CD4-positive, CD25-positive, alpha-beta regulatory T cell (primary cell): ENCODE results near the gene ARAP1. TPM values are rescaled to one million over a fixed set of nuclear protein-coding genes. Genes with fewer than 3 reads are reported as not detected.

ENCODE experiments used
- ATAC-seq, 2 donors: fragments of 150-1000 bp; cut with Tn5 transposase; one replicate each; pipeline ENCODE4 v1.10.0; 2021; ENCODE audit warnings: low read depth in 2 of 2, moderate number of reproducible peaks in 2 of 2, moderate library complexity in 1 of 2
- DNase-seq, 3 donors: peaks; one replicate each; pipeline versions ENCODE4 v3.0.0 to v3.0.0-alpha.2; 2012 to 2022; ENCODE audit warnings: mixed read lengths in 1 of 3
- H3K27ac ChIP-seq: one replicate; pipeline ENCODE4 v1.7.0; 2013; ENCODE audit warnings: mild to moderate bottlenecking, low read length; ENCODE audit not compliant: insufficient read depth, poor library complexity, severe bottlenecking
- H3K27me3 ChIP-seq: one replicate; pipeline ENCODE4 v1.7.0; 2013; ENCODE audit warnings: low read length; ENCODE audit not compliant: control insufficient read depth, insufficient read depth
- H3K36me3 ChIP-seq: one replicate; pipeline ENCODE4 v1.7.0; 2013; ENCODE audit warnings: mild to moderate bottlenecking, low read length, moderate library complexity; ENCODE audit not compliant: control insufficient read depth, insufficient read depth
- H3K4me1 ChIP-seq: 2 replicates; pipeline ENCODE4 v1.7.0; 2013; ENCODE audit warnings: mild to moderate bottlenecking, low read length; ENCODE audit not compliant: insufficient read depth, control insufficient read depth, poor library complexity, severe bottlenecking
- H3K4me3 ChIP-seq: one replicate; pipeline ENCODE4 v1.7.0; 2013; ENCODE audit warnings: low read depth, mild to moderate bottlenecking, low read length, moderate library complexity
- H3K9me3 ChIP-seq, 2 experiments: 1 replicate in 1 of 2; 2 replicates in 1 of 2; pipeline ENCODE4 v1.7.0; 2013; ENCODE audit warnings: low read length in 2 of 2, mild to moderate bottlenecking in 1 of 2, moderate library complexity in 1 of 2; ENCODE audit not compliant: control insufficient read depth in 2 of 2
- H3K27ac Mint-ChIP-seq, 3 donors: one replicate each; pipeline ENCODE4 v1.8.0; 2020 to 2022; ENCODE audit warnings: mild to moderate bottlenecking in 3 of 3, mixed read lengths in 3 of 3, moderate library complexity in 2 of 3
- H3K27me3 Mint-ChIP-seq: one replicate; pipeline ENCODE4 v1.8.0; 2022; ENCODE audit warnings: mild to moderate bottlenecking, mixed read lengths
- H3K36me3 Mint-ChIP-seq: one replicate; pipeline ENCODE4 v1.8.0; 2020; ENCODE audit warnings: mixed read lengths
- H3K4me1 Mint-ChIP-seq, 4 donors: one replicate each; pipeline ENCODE4 v1.8.0; 2020 to 2022; ENCODE audit warnings: mixed read lengths in 4 of 4, mild to moderate bottlenecking in 1 of 4
- H3K4me3 Mint-ChIP-seq, 4 donors: one replicate each; pipeline ENCODE4 v1.8.0; 2020 to 2022; ENCODE audit warnings: mild to moderate bottlenecking in 4 of 4, mixed read lengths in 4 of 4, moderate library complexity in 3 of 4
- H3K9me3 Mint-ChIP-seq, 7 donors: one replicate each; pipeline ENCODE4 v1.8.0; 2020 to 2022; ENCODE audit warnings: mixed read lengths in 7 of 7, mild to moderate bottlenecking in 3 of 7, moderate library complexity in 2 of 7
- polyA plus RNA-seq, 4 donors: library from polyadenylated mRNA; unstranded; fragments of 300-500 nt; fragmentation: Illumina TruSeq; gene quantifications; one replicate each; pipeline ENCODE4 v1.2.3, GENCODE V29; 2021
- total RNA-seq: library from RNA; stranded (reverse); gene quantifications from one replicate; pipeline ENCODE4 v1.2.3, GENCODE V29; 2022

Gene ARAP1
- total and polyA plus RNA-seq, 5 donors from 2014 or later, result 24.7 to 136 (median 31.5) TPM

DNA sequence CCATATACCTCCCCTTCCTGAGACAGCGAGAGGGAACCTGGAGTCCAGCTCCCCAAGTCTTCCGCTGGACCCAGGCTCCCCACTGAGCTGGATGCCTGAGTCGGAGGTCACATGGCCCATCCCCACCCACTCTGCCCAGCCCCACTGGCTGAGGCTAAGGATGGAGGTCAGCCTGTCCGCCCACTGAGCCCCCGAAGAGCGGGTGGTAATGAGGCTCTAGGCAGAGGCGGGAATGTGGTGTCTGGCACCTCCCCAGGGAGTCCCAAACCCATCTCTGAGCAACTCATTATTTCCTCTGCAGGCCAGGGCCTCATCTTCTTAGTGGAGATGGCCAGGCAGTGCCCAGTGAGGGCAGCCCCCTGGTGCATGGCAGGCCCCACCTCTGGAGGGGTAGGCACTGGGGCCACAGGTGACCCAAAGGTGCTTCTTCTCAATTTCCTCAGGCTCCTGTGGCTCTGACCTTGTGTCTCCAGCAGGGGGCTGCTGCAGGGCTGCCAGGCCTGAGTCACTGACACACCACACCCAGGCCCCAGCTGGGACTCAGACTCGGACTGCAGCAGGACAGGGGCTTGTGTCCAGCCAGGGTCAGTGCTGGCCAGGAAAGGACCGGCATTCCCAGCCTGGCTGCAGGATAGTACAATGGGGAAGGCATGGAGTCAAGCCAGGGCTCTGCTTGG is 67.8 kb downstream of the ARAP1 start:
- H3K4me3 Mint-ChIP-seq, result no peak overlapping the region

GRCh38 chr11:72683782-72684200 is 68.4 kb downstream of the ARAP1 start:
- Mint-ChIP-seq H3K27me3 (peaks cover 7% of the 10 kb centered on the region), H3K27ac (peak overlapping the region in 2 of 3 donors; percentile 40 to 56), H3K4me1 (peaks cover 0 to 22% (median 10%) of the 10 kb centered on the region in 4 donors), H3K36me3 (peaks cover 11% of the 10 kb centered on the region), H3K4me3 (no peak overlapping the region), H3K9me3 (peaks cover 0 to 2% (median 0%) of the 10 kb centered on the region in 7 donors)
- H3K9me3 ChIP-seq, result no peaks in the 10 kb centered on the region
- ATAC-seq, result peak; percentile 64 to 73
- no peaks in the 10 kb centered on the region for H3K27me3 ChIP-seq
- H3K27ac ChIP-seq, result no peak overlapping the region
- H3K36me3 ChIP-seq, result peaks cover 18% of the 10 kb centered on the region
- H3K4me1 ChIP-seq, result no peaks in the 10 kb centered on the region
- H3K4me3 ChIP-seq, result no peak overlapping the region
- DNase-seq, result peak; percentile 38 to 58 (median 56)

More for the DNA sequence above, 67.8 kb downstream of the ARAP1 start:
- H3K4me3 ChIP-seq, result no peak overlapping the region
- Mint-ChIP-seq H3K4me1 (peaks cover 0 to 19% (median 10%) of the 10 kb centered on the region in 4 donors), H3K9me3 (peaks cover 0 to 2% (median 0%) of the 10 kb centered on the region in 7 donors), H3K36me3 (peaks cover 12% of the 10 kb centered on the region), H3K27me3 (peaks cover 6% of the 10 kb centered on the region), H3K27ac (peak overlapping the region in 1 of 3 donors; percentile 52)
- ATAC-seq, result peak; percentile 54 to 61
- H3K9me3 ChIP-seq, result no peaks in the 10 kb centered on the region
- no peaks in the 10 kb centered on the region for H3K27me3 ChIP-seq
- H3K27ac ChIP-seq, result no peak overlapping the region
- peaks cover 24% of the 10 kb centered on the region for H3K36me3 ChIP-seq
- no peaks in the 10 kb centered on the region for H3K4me1 ChIP-seq
- DNase-seq, result peak in 2 of 3 donors; percentile 37 to 65

- Histone ChIP-seq H3K36me3 (peaks cover 12% of the 10 kb centered on the region), H3K9me3 (no peaks in the 10 kb centered on the region), H3K4me1 (no peaks in the 10 kb centered on the region), H3K27me3 (no peaks in the 10 kb centered on the region), H3K4me3 (no peak overlapping the region), H3K27ac (no peak overlapping the region)
- H3K9me3 Mint-ChIP-seq, result peaks cover 0 to 2% (median 0%) of the 10 kb centered on the region in 7 donors
- ATAC-seq (no peak), DNase-seq (no peak)
- H3K27ac Mint-ChIP-seq, result no peak overlapping the region
- peaks cover 0 to 22% (median 9%) of the 10 kb centered on the region in 4 donors for H3K4me1 Mint-ChIP-seq
- H3K27me3 Mint-ChIP-seq, result peaks cover 7% of the 10 kb centered on the region
- H3K36me3 Mint-ChIP-seq, result peaks cover 6% of the 10 kb centered on the region
- peak overlapping the region in 1 of 4 donors; percentile 32 for H3K4me3 Mint-ChIP-seq
Measured at GRCh38 chr11:72682858-72683243, 69.4 kb downstream of the ARAP1 start.

- ATAC-seq (no peak), DNase-seq (no peak)
- no peak overlapping the region for H3K27ac ChIP-seq
- H3K36me3 ChIP-seq, result peaks cover 7% of the 10 kb centered on the region
- H3K4me1 ChIP-seq, result no peaks in the 10 kb centered on the region
- Mint-ChIP-seq H3K4me1 (peaks cover 0 to 22% (median 9%) of the 10 kb centered on the region in 4 donors), H3K36me3 (peaks cover 6% of the 10 kb centered on the region), H3K9me3 (peaks cover 0 to 2% (median 0%) of the 10 kb centered on the region in 7 donors), H3K27ac (peak overlapping the region in 1 of 3 donors; percentile 62), H3K27me3 (peaks cover 9% of the 10 kb centered on the region), H3K4me3 (no peak overlapping the region)
- no peaks in the 10 kb centered on the region for H3K9me3 ChIP-seq
- H3K27me3 ChIP-seq, result peaks cover under 1% of the 10 kb centered on the region
- H3K4me3 ChIP-seq, result no peak overlapping the region
Measured at GRCh38 chr11:72682238-72682857, 69.9 kb downstream of the ARAP1 start.

- ATAC-seq, result no peak
- peaks cover 0 to 23% (median 8%) of the 10 kb centered on the region in 4 donors for H3K4me1 Mint-ChIP-seq
- H3K27ac Mint-ChIP-seq, result peak overlapping the region; percentile 62 to 81 (median 75)
Measured at GRCh38 chr11:72681226-72682153, 70.7 kb downstream of the ARAP1 start.

DNA sequence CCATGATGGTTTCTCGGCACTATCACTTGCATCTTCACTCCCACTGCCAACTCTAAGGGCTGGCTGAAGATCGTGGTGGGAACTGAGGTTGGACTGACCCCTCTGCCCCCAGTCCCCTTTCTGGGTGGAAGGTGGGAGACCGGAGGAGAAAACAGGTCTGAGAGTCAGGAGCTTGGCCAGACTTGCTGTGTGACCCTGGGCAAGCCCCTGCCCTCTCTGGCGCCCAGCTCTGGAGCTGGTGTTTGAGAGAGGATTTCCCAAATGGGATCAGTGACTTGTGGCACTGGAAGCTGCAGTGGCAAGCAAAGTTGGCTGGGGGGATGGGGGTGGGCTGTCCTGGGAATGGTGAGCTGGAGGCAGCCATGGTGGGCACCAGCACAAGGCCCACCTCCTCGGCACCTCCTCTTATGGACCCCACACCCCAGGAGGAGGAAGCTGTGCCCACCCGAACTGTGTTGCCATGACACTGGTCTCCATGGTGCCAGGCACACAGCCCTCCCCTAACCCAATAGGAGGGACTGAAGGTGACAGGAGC is 71.5 kb downstream of the ARAP1 start:
- no peak for ATAC-seq
- H3K4me3 ChIP-seq, result no peak overlapping the region
- H3K9me3 ChIP-seq, result no peaks in the 10 kb centered on the region
- Mint-ChIP-seq H3K27me3 (peaks cover 16% of the 10 kb centered on the region), H3K4me3 (no peak overlapping the region), H3K9me3 (peaks cover 0 to 2% (median 0%) of the 10 kb centered on the region in 7 donors), H3K27ac (peak overlapping the region in 1 of 3 donors; percentile 81), H3K4me1 (peaks cover 0 to 27% (median 7%) of the 10 kb centered on the region in 4 donors), H3K36me3 (no peaks in the 10 kb centered on the region)
- peaks cover 6% of the 10 kb centered on the region for H3K27me3 ChIP-seq
- no peak for DNase-seq
- H3K4me1 ChIP-seq, result peaks cover 9% of the 10 kb centered on the region
- no peak overlapping the region for H3K27ac ChIP-seq
- no peaks in the 10 kb centered on the region for H3K36me3 ChIP-seq

More at GRCh38 chr11:72681226-72682153, 70.7 kb downstream of the ARAP1 start:
- Mint-ChIP-seq H3K9me3 (peaks cover 0 to 2% (median 0%) of the 10 kb centered on the region in 7 donors), H3K27me3 (peaks cover 12% of the 10 kb centered on the region), H3K36me3 (no peaks in the 10 kb centered on the region), H3K4me3 (no peak overlapping the region)
- peaks cover 5% of the 10 kb centered on the region for H3K4me1 ChIP-seq
- no peaks in the 10 kb centered on the region for H3K9me3 ChIP-seq
- DNase-seq, result no peak
- no peak overlapping the region for H3K4me3 ChIP-seq
- no peak overlapping the region for H3K27ac ChIP-seq
- peaks cover 2% of the 10 kb centered on the region for H3K27me3 ChIP-seq
- peaks cover 3% of the 10 kb centered on the region for H3K36me3 ChIP-seq

GRCh38 chr11:72679869-72680268 is 72.3 kb downstream of the ARAP1 start:
- H3K36me3 Mint-ChIP-seq, result no peaks in the 10 kb centered on the region
- Histone ChIP-seq H3K27ac (no peak overlapping the region), H3K27me3 (peaks cover 10% of the 10 kb centered on the region), H3K9me3 (no peaks in the 10 kb centered on the region), H3K4me3 (no peak overlapping the region), H3K36me3 (no peaks in the 10 kb centered on the region), H3K4me1 (peaks cover 9% of the 10 kb centered on the region)
- no peak for DNase-seq
- ATAC-seq, result no peak
- H3K4me1 Mint-ChIP-seq, result peaks cover 0 to 31% (median 7%) of the 10 kb centered on the region in 4 donors
- no peak overlapping the region for H3K27ac Mint-ChIP-seq
- peaks cover 24% of the 10 kb centered on the region for H3K27me3 Mint-ChIP-seq
- H3K4me3 Mint-ChIP-seq, result peak overlapping the region in 1 of 4 donors; percentile 9
- peaks cover 0 to 2% (median 0%) of the 10 kb centered on the region in 7 donors for H3K9me3 Mint-ChIP-seq
